PFSK-1 (cell line): ENCODE data around the gene FADD.

Experiments
- FOXP2 ChIP-seq: optimal IDR thresholded peaks from 2 replicates; pipeline ENCODE3; 2011; ENCODE audit warnings: borderline replicate concordance, control low read depth, inconsistent platforms; ENCODE audit not compliant: insufficient read depth; ENCODE audit errors: extremely low read length, extremely low read depth
- POLR2AphosphoS5 ChIP-seq: IDR thresholded peaks from 2 replicates; pipeline ENCODE4 v1.6.1; 2012; ENCODE audit warnings: low read depth, mild to moderate bottlenecking, control low read depth, low read length, moderate library complexity
- REST ChIP-seq, 2 experiments: IDR thresholded peaks; 2 replicates each; pipeline versions ENCODE4 v1.6.1 to v1.8.0; 2011 to 2012; ENCODE audit warnings: low read depth in 2 of 2, low read length in 2 of 2, control low read depth in 1 of 2, inconsistent platforms in 1 of 2, mild to moderate bottlenecking in 1 of 2, moderate library complexity in 1 of 2; ENCODE audit not compliant: insufficient read depth in 1 of 2
- SIN3A ChIP-seq: IDR thresholded peaks from 2 replicates; pipeline ENCODE4 v1.6.1; 2012; ENCODE audit warnings: mild to moderate bottlenecking, low read length, moderate library complexity, borderline replicate concordance; ENCODE audit not compliant: insufficient read depth
- TAF1 ChIP-seq: IDR thresholded peaks from 2 replicates; pipeline ENCODE4 v1.6.1; 2012; ENCODE audit warnings: low read length, control low read depth, borderline replicate concordance; ENCODE audit not compliant: insufficient read depth

Gene FADD

GRCh38 chr11:70225681-70226177 is 22.6 kb downstream of the FADD start:
- no peak for TF ChIP-seq FOXP2

- TF ChIP-seq FOXP2 (no peak), TAF1 (no peak), SIN3A (no peak), POLR2AphosphoS5 (no peak), REST (IDR thresholded peaks at IDR 0.05; ENCODE audit: insufficient read depth in 1 of 2, low read depth in 2 of 2, low read length in 2 of 2) (no peak)
These were observed 23.1 kb downstream of the FADD start for GRCh38 chr11:70226183-70226582.

GRCh38 chr11:70226967-70227366 is 23.9 kb downstream of the FADD start:
- no peak for TF ChIP-seq TAF1

- TF ChIP-seq SIN3A (no peak), FOXP2 (no peak), POLR2AphosphoS5 (no peak), TAF1 (no peak), REST (IDR thresholded peaks at IDR 0.05; ENCODE audit: insufficient read depth in 1 of 2, low read depth in 2 of 2, low read length in 2 of 2) (no peak)
These were observed 26.6 kb downstream of the FADD start for GRCh38 chr11:70229737-70230136.

- no peak for TF ChIP-seq POLR2AphosphoS5
- TF ChIP-seq FOXP2, result no peak
- no peak for TF ChIP-seq REST (IDR thresholded peaks at IDR 0.05; ENCODE audit: insufficient read depth in 1 of 2, low read depth in 2 of 2, low read length in 2 of 2)
- TF ChIP-seq TAF1, result no peak
- TF ChIP-seq SIN3A, result no peak
These were observed 27.2 kb downstream of the FADD start for GRCh38 chr11:70230151-70230839.

- TF ChIP-seq REST (IDR thresholded peaks at IDR 0.05; ENCODE audit: insufficient read depth in 1 of 2, low read depth in 2 of 2, low read length in 2 of 2) (no peak), SIN3A (no peak), FOXP2 (no peak), POLR2AphosphoS5 (no peak)
These were observed 28.0 kb downstream of the FADD start for GRCh38 chr11:70230840-70231710.
